Measurements from ENCODE around the gene BCAS3.
"Not testable (repeated sequence)": the region's sequence is repeated elsewhere in the genome, so short reads cannot be mapped to it uniquely, and the experiment has no call there.

BCAS3 gene

GRCh38 chr17:60769327-60769726 is 91.7 kb downstream of the BCAS3 start:
- DNase-seq (ENCODE audit: low spot score) (no peak), ATAC-seq (ENCODE audit: low read depth) (no peak)
- Histone ChIP-seq H3K4me1 (ENCODE audit: insufficient read depth, poor library complexity, severe bottlenecking) (no peaks in the 10 kb centered on the region), H3K36me3 (ENCODE audit: low read depth) (no peaks in the 10 kb centered on the region), H3K4me3 (ENCODE audit: severe bottlenecking) (no peak overlapping the region), H3K27me3 (ENCODE audit: insufficient read depth, poor library complexity, severe bottlenecking) (no peaks in the 10 kb centered on the region), H3K9me3 (ENCODE audit: severe bottlenecking) (no peaks in the 10 kb centered on the region), H3K27ac (ENCODE audit: poor library complexity, severe bottlenecking) (no peak overlapping the region)
- no peak for TF ChIP-seq CTCF (IDR thresholded peaks at IDR 0.05; ENCODE audit: poor library complexity, severe bottlenecking)

- Histone ChIP-seq H3K4me1 (ENCODE audit: insufficient read depth, poor library complexity, severe bottlenecking) (no peaks in the 10 kb centered on the region), H3K27me3 (ENCODE audit: insufficient read depth, poor library complexity, severe bottlenecking) (no peaks in the 10 kb centered on the region), H3K4me3 (ENCODE audit: severe bottlenecking) (no peak overlapping the region), H3K9me3 (ENCODE audit: severe bottlenecking) (no peaks in the 10 kb centered on the region), H3K36me3 (ENCODE audit: low read depth) (no peaks in the 10 kb centered on the region), H3K27ac (ENCODE audit: poor library complexity, severe bottlenecking) (no peak overlapping the region)
- ATAC-seq (ENCODE audit: low read depth) (no peak), DNase-seq (ENCODE audit: low spot score) (no peak)
- TF ChIP-seq CTCF (IDR thresholded peaks at IDR 0.05; ENCODE audit: poor library complexity, severe bottlenecking), result no peak
Observed at GRCh38 chr17:60770946-60771422, 93.3 kb downstream of the BCAS3 start.

- not testable (repeated sequence) for ATAC-seq (ENCODE audit: low read depth); H3K4me1 ChIP-seq (ENCODE audit: insufficient read depth, poor library complexity, severe bottlenecking); H3K36me3 ChIP-seq (ENCODE audit: low read depth); H3K27me3 ChIP-seq (ENCODE audit: insufficient read depth, poor library complexity, severe bottlenecking); H3K27ac ChIP-seq (ENCODE audit: poor library complexity, severe bottlenecking); H3K4me3 ChIP-seq (ENCODE audit: severe bottlenecking); H3K9me3 ChIP-seq (ENCODE audit: severe bottlenecking); DNase-seq (ENCODE audit: low spot score)
Observed at GRCh38 chr17:60771621-60772020, 94.0 kb downstream of the BCAS3 start.

GRCh38 chr17:60773552-60773951 is 95.9 kb downstream of the BCAS3 start:
- no peak for TF ChIP-seq CTCF (IDR thresholded peaks at IDR 0.05; ENCODE audit: poor library complexity, severe bottlenecking)
- H3K27me3 ChIP-seq (ENCODE audit: insufficient read depth, poor library complexity, severe bottlenecking), result no peaks in the 10 kb centered on the region
- H3K9me3 ChIP-seq (ENCODE audit: severe bottlenecking), result no peaks in the 10 kb centered on the region
- no peaks in the 10 kb centered on the region for H3K4me1 ChIP-seq (ENCODE audit: insufficient read depth, poor library complexity, severe bottlenecking)
- no peak for ATAC-seq (ENCODE audit: low read depth)
- no peaks in the 10 kb centered on the region for H3K36me3 ChIP-seq (ENCODE audit: low read depth)
- no peak overlapping the region for H3K4me3 ChIP-seq (ENCODE audit: severe bottlenecking)
- H3K27ac ChIP-seq (ENCODE audit: poor library complexity, severe bottlenecking), result no peak overlapping the region
- DNase-seq (ENCODE audit: low spot score), result no peak

GRCh38 chr17:60781880-60782412 is 104.3 kb downstream of the BCAS3 start:
- no peak for ATAC-seq (ENCODE audit: low read depth)
- Histone ChIP-seq H3K36me3 (ENCODE audit: low read depth) (no peaks in the 10 kb centered on the region), H3K27ac (ENCODE audit: poor library complexity, severe bottlenecking) (no peak overlapping the region), H3K4me3 (ENCODE audit: severe bottlenecking) (no peak overlapping the region), H3K27me3 (ENCODE audit: insufficient read depth, poor library complexity, severe bottlenecking) (no peaks in the 10 kb centered on the region), H3K4me1 (ENCODE audit: insufficient read depth, poor library complexity, severe bottlenecking) (no peaks in the 10 kb centered on the region), H3K9me3 (ENCODE audit: severe bottlenecking) (no peaks in the 10 kb centered on the region)
- DNase-seq (ENCODE audit: low spot score), result no peak
- no peak for TF ChIP-seq CTCF (IDR thresholded peaks at IDR 0.05; ENCODE audit: poor library complexity, severe bottlenecking)

All from RWPE2 (cell line).